ENCODE data around the gene PIF1. TPM values are rescaled to one million over a fixed set of nuclear protein-coding genes. Genes with fewer than 3 reads are reported as not detected.

PIF1 gene
- total and polyA plus RNA-seq, 2 of the 4 experiments (the other 2 are of a cell fraction) = 3.9 to 19.9 TPM

DNA sequence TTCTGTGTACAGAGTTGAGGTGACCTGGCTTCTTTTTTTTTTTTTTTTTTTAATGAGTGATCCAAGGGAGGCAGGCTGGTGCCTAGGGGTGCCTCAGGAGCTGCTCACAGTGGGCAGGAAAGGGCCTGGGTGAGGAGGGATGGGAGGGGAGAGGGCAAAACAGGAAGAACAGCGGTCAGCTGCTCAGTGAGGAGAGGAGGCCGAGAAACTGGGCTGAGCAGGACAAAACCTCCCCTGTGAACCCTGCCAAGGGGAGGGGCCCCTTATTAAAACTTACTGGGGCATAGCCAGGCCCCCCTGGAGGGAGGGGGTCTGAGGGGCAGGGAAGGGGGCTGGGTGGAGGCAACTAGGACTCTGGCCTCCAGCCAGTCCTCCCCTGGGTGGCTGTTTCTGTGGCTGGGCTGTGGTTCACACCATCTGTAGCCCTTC lies 19.8 kb upstream of the PIF1 start (continued):
- TF ChIP-seq, protein P1, sequence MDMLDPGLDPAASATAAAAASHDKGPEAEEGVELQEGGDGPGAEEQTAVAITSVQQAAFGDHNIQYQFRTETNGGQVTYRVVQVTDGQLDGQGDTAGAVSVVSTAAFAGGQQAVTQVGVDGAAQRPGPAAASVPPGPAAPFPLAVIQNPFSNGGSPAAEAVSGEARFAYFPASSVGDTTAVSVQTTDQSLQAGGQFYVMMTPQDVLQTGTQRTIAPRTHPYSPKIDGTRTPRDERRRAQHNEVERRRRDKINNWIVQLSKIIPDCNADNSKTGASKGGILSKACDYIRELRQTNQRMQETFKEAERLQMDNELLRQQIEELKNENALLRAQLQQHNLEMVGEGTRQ (IDR thresholded peaks at IDR 0.05; ENCODE audit: low read depth, low read length) = no peak
- TF ChIP-seq, protein P2, sequence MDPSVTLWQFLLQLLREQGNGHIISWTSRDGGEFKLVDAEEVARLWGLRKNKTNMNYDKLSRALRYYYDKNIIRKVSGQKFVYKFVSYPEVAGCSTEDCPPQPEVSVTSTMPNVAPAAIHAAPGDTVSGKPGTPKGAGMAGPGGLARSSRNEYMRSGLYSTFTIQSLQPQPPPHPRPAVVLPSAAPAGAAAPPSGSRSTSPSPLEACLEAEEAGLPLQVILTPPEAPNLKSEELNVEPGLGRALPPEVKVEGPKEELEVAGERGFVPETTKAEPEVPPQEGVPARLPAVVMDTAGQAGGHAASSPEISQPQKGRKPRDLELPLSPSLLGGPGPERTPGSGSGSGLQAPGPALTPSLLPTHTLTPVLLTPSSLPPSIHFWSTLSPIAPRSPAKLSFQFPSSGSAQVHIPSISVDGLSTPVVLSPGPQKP (IDR thresholded peaks at IDR 0.05; ENCODE audit: borderline replicate concordance, low read depth, low read length) = no peak

All from IMR-90 (cell line).